GM18517 (cell line): ENCODE data around the gene RDX.
A peak's percentile ranks its signal among the peaks of the same experiment; 100 is the strongest.

Experiments
- ATAC-seq: cut with Tn5 transposase; IDR thresholded peaks from one replicate; pipeline ENCODE4 v1.9.1; 2021; ENCODE audit warnings: mild to moderate bottlenecking, moderate library complexity; ENCODE audit not compliant: unreplicated experiment

The RDX gene

GRCh38 chr11:110173811-110174644 is 122.4 kb downstream of the RDX start:
- no peak for ATAC-seq

- no peak for ATAC-seq
These were observed 123.8 kb downstream of the RDX start for GRCh38 chr11:110172468-110173065.

GRCh38 chr11:110169738-110170137 is 126.7 kb downstream of the RDX start:
- no peak for ATAC-seq

- no peak for ATAC-seq
These were observed 128.2 kb downstream of the RDX start for GRCh38 chr11:110168033-110168803.

- ATAC-seq = no peak
These were observed 131.1 kb downstream of the RDX start for GRCh38 chr11:110165039-110165925.

GRCh38 chr11:110162216-110162615 is 134.2 kb downstream of the RDX start:
- ATAC-seq = no peak

GRCh38 chr11:110161061-110161460 is 135.4 kb downstream of the RDX start:
- no peak for ATAC-seq

- no peak for ATAC-seq
These were observed 136.0 kb downstream of the RDX start for GRCh38 chr11:110160437-110160836.

GRCh38 chr11:110160016-110160415 is 136.4 kb downstream of the RDX start:
- no peak for ATAC-seq

GRCh38 chr11:110159476-110159875 is 136.9 kb downstream of the RDX start:
- ATAC-seq = no peak

- no peak for ATAC-seq
These were observed 137.9 kb downstream of the RDX start for GRCh38 chr11:110158317-110159200.

- ATAC-seq = no peak
These were observed 139.9 kb downstream of the RDX start for GRCh38 chr11:110156503-110156902.

- ATAC-seq = no peak
These were observed 142.9 kb downstream of the RDX start for GRCh38 chr11:110153474-110153873.

- ATAC-seq = peak; percentile 40
These were observed 144.2 kb downstream of the RDX start for GRCh38 chr11:110152199-110152598.

- ATAC-seq = no peak
These were observed 147.4 kb downstream of the RDX start for GRCh38 chr11:110148775-110149744.

- ATAC-seq = no peak
These were observed 148.3 kb downstream of the RDX start for GRCh38 chr11:110147962-110148709.

- no peak for ATAC-seq
These were observed 154.6 kb downstream of the RDX start for GRCh38 chr11:110141812-110142211.

- no peak for ATAC-seq
These were observed 162.3 kb downstream of the RDX start for GRCh38 chr11:110134110-110134509.
